Mesendoderm (in vitro differentiated cells): ENCODE results near the gene WSB1.

Source experiments
- DNase-seq: peaks from one replicate; pipeline ENCODE4 v3.0.0; 2013
- H2AK5ac ChIP-seq: 2 replicates; pipeline ENCODE4 v1.6.1; 2013; ENCODE audit warnings: low read length, inconsistent platforms
- H2BK120ac ChIP-seq: 2 replicates; pipeline ENCODE4 v1.6.1; 2013; ENCODE audit warnings: low read depth, mild to moderate bottlenecking, low read length, moderate library complexity, mixed read lengths
- H2BK15ac ChIP-seq: replicated peaks from 2 replicates; pipeline ENCODE4 v1.6.1; 2013; ENCODE audit warnings: low read depth, mild to moderate bottlenecking, moderate library complexity
- H2BK5ac ChIP-seq: 2 replicates; pipeline ENCODE4 v1.6.1; 2013; ENCODE audit warnings: low read length, inconsistent platforms
- H3K18ac ChIP-seq: 2 replicates; pipeline ENCODE4 v1.6.1; 2013; ENCODE audit warnings: mild to moderate bottlenecking, low read length, mixed read lengths
- H3K23ac ChIP-seq: one replicate; pipeline ENCODE4 v1.6.1; 2013; ENCODE audit warnings: low read length
- H3K27ac ChIP-seq: 2 replicates; pipeline ENCODE4 v1.5.1; 2013; ENCODE audit warnings: low read depth, mild to moderate bottlenecking, inconsistent platforms, low read length, moderate library complexity
- H3K27me3 ChIP-seq: 2 replicates; pipeline ENCODE4 v1.6.1; 2013; ENCODE audit warnings: low read length, control low read depth, mild to moderate bottlenecking, inconsistent platforms; ENCODE audit not compliant: insufficient read depth, poor library complexity
- H3K36me3 ChIP-seq: 2 replicates; pipeline ENCODE4 v1.6.1; 2013; ENCODE audit warnings: low read length, inconsistent platforms; ENCODE audit not compliant: control insufficient read depth, insufficient read depth
- H3K4ac ChIP-seq: one replicate; pipeline ENCODE4 v1.6.1; 2013; ENCODE audit warnings: low read depth, mild to moderate bottlenecking, low read length, moderate library complexity
- H3K4me1 ChIP-seq: 2 replicates; pipeline ENCODE4 v1.6.1; 2013; ENCODE audit warnings: low read depth, low read length, inconsistent platforms; ENCODE audit not compliant: control insufficient read depth
- H3K4me2 ChIP-seq: 2 replicates; pipeline ENCODE4 v1.6.1; 2013; ENCODE audit warnings: low read length
- H3K4me3 ChIP-seq: 2 replicates; pipeline ENCODE4 v1.5.1; 2013; ENCODE audit warnings: mild to moderate bottlenecking, low read length
- H3K56ac ChIP-seq: one replicate; pipeline ENCODE4 v1.6.1; 2013; ENCODE audit warnings: low read length
- H3K79me1 ChIP-seq: 2 replicates; pipeline ENCODE4 v1.6.1; 2013; ENCODE audit warnings: low read length, inconsistent platforms
- H3K79me2 ChIP-seq: 2 replicates; pipeline ENCODE4 v1.6.1; 2013; ENCODE audit warnings: mild to moderate bottlenecking, low read length; ENCODE audit not compliant: control insufficient read depth, insufficient read depth
- H3K9ac ChIP-seq: 2 replicates; pipeline ENCODE4 v1.6.1; 2013; ENCODE audit warnings: low read length, inconsistent platforms
- H4K5ac ChIP-seq: one replicate; pipeline ENCODE4 v1.6.1; 2013; ENCODE audit warnings: low read length
- H4K8ac ChIP-seq: one replicate; pipeline ENCODE4 v1.6.1; 2013; ENCODE audit warnings: low read depth, mild to moderate bottlenecking, control low read depth, low read length, moderate library complexity
- WGBS: extraction: QIAGEN DNeasy Blood & Tissue Kit; methylation state at CpG from one replicate; pipeline ENCODE4 v1.1.7; 2013; ENCODE audit warnings: low lambda C conversion rate, missing lambda C conversion rate; ENCODE audit not compliant: insufficient coverage; ENCODE audit errors: extremely low coverage; 5-methylcytosine and 5-hydroxymethylcytosine counted together

The WSB1 gene

DNA sequence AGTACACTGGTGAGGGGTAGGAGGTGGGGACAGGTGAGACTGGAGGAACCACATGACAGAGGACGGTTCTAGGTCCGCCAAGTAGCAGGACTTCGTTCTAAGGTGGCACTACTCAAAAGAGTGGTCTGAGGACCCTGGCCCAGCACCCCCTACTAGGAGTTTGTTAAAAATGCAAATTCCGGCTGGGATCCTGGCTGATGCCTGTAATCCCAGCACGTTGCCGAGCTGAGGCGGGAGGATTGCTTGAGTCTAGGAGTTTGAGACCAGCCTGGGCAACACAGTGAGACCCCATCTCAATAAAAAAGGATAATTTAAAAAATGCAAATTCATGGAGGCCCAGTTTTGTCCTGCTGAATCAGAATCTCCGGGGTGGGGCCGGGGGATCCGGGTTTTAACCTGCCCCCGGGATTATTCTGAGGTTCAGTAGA lies 59.1 kb downstream of the WSB1 start:
- peak overlapping the region; percentile 93 for H2BK120ac ChIP-seq
- H3K18ac ChIP-seq: peak overlapping the region; percentile 100
- no CpG with 5 or more reads among the region's 11 CpGs for WGBS
- peak overlapping the region; percentile 92 for H3K27ac ChIP-seq
- no peak overlapping the region for H4K5ac ChIP-seq
- H3K4me2 ChIP-seq: peak overlapping the region; percentile 91
- peak overlapping the region; percentile 94 for H3K9ac ChIP-seq
- peak overlapping the region; percentile 76 for H3K4me3 ChIP-seq
- peak; percentile 40 for DNase-seq
- H3K56ac ChIP-seq: peak overlapping the region; percentile 98
- H2BK5ac ChIP-seq: peak overlapping the region; percentile 76
- H4K8ac ChIP-seq: peak overlapping the region; percentile 94
- peak overlapping the region; percentile 99 for H3K23ac ChIP-seq
- H3K4me1 ChIP-seq: peaks cover 12% of the 10 kb centered on the region
- no peaks in the 10 kb centered on the region for H3K27me3 ChIP-seq
- peak overlapping the region; percentile 76 for H2BK15ac ChIP-seq
- H3K36me3 ChIP-seq: no peaks in the 10 kb centered on the region
- H2AK5ac ChIP-seq: peak overlapping the region; percentile 92
- peaks cover 8% of the 10 kb centered on the region for H3K79me1 ChIP-seq
- peaks cover 3% of the 10 kb centered on the region for H3K79me2 ChIP-seq
- H3K4ac ChIP-seq: peak overlapping the region; percentile 99

DNA sequence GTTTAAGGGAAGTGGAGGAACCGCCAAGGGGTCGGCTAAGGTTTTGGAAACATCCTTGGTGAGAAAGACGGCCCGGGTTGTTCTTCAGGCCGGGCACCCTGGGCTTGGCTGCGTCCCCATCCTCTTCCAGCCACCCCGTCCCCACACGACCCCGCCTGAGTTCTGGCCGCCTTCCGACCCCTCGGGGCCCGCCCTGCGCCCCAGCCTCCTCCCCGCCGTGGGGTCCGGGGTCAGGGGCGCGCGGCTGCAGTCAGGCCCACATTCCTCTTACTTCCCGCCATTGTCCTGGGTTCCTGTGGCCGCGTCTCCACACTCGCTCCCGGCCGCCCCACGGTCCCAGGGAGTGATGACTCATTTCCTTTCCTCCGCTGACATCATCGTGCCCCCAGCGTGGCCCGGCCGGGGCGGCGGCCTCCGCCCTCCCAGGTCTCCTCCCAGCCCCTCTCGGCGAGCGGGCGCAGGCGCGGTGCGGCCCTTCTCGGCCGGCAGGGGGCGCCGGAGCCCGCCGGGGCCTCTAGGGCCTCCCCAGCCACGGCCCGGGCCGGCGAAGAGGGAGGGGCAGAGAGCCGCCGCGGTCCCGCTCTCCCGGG lies 59.6 kb downstream of the WSB1 start:
- Histone ChIP-seq H2AK5ac (no peak overlapping the region), H3K18ac (peak overlapping the region; percentile 100), H2BK15ac (peak overlapping the region; percentile 76), H2BK120ac (peak overlapping the region; percentile 93), H3K23ac (peak overlapping the region; percentile 80), H3K4me1 (peaks cover 12% of the 10 kb centered on the region), H3K79me2 (peaks cover 3% of the 10 kb centered on the region), H3K4me2 (peak overlapping the region; percentile 91), H4K8ac (peak overlapping the region; percentile 94), H3K36me3 (no peaks in the 10 kb centered on the region), H3K56ac (peak overlapping the region; percentile 98), H3K27ac (peak overlapping the region; percentile 92), H3K4ac (peak overlapping the region; percentile 99), H3K9ac (peak overlapping the region; percentile 94), H3K4me3 (peak overlapping the region; percentile 76), H4K5ac (no peak overlapping the region), H3K79me1 (peaks cover 8% of the 10 kb centered on the region), H2BK5ac (peak overlapping the region; percentile 76), H3K27me3 (no peaks in the 10 kb centered on the region)
- WGBS: no CpG with 5 or more reads among the region's 57 CpGs
- DNase-seq: peak; percentile 95

DNA sequence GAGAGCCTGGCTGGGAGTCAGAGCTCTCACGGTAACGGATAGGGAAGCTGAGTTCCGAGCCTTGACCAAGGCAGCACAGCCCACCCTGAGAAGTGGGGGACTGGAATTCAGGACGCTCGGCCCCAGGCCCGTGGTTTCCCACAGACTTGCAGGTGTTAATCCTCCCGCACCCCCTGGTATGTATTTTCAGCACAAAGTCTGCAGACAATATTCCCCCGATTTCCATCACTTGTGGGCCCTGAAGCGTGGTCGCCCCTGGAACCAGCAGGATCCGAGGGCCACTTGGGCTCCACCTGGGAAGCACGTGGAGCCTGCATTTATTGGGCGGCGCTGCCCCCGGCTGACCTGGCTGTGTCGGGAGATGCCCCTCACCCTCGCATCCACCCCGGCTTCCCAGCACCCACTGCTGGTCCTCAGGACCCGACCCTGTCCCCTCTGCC lies 60.2 kb downstream of the WSB1 start:
- Histone ChIP-seq H3K4me3 (no peak overlapping the region), H3K79me2 (peaks cover 3% of the 10 kb centered on the region), H3K27me3 (no peaks in the 10 kb centered on the region), H3K27ac (no peak overlapping the region), H3K56ac (peak overlapping the region; percentile 95), H3K9ac (peak overlapping the region; percentile 77), H4K5ac (peak overlapping the region; percentile 47), H2BK120ac (no peak overlapping the region), H2AK5ac (no peak overlapping the region), H3K18ac (peak overlapping the region; percentile 53), H3K4ac (peak overlapping the region; percentile 58), H3K4me1 (peaks cover 12% of the 10 kb centered on the region), H4K8ac (no peak overlapping the region), H3K23ac (no peak overlapping the region), H2BK15ac (no peak overlapping the region), H3K4me2 (peak overlapping the region; percentile 91), H3K36me3 (no peaks in the 10 kb centered on the region), H2BK5ac (peak overlapping the region; percentile 51), H3K79me1 (peaks cover 8% of the 10 kb centered on the region)
- no CpG with 5 or more reads among the region's 19 CpGs for WGBS
- no peak for DNase-seq

DNA sequence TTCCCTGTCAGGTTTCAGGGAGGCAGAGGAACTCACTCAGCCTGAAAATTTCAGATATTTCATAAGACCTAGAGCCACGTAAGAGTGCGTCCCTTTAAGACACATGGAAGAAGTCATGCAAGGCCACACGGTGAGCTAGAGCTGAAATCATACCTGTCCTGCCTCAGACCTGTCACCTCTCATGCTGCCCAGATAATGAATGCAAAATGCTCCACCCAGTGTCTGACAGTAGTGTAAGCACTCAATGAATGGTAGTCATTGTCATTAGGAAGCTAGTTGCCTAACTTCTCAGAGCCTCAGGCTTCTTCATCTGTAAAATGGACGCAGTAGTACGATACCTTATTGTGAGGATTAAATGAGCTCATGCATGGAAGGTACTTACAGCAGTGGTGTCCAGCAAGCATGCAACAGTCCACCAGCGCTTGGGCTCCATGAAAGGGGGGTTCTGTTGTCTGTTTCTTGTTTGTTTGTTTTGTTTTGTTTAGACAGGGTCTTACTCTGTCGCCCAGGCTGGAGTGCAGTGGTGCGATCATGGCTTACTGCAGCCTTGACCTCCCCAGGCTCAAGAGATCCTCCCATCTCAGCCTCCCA lies 60.7 kb downstream of the WSB1 start:
- H3K27me3 ChIP-seq: no peaks in the 10 kb centered on the region
- WGBS: no CpG with 5 or more reads among the region's 8 CpGs
- peak overlapping the region; percentile 95 for H3K56ac ChIP-seq

DNA sequence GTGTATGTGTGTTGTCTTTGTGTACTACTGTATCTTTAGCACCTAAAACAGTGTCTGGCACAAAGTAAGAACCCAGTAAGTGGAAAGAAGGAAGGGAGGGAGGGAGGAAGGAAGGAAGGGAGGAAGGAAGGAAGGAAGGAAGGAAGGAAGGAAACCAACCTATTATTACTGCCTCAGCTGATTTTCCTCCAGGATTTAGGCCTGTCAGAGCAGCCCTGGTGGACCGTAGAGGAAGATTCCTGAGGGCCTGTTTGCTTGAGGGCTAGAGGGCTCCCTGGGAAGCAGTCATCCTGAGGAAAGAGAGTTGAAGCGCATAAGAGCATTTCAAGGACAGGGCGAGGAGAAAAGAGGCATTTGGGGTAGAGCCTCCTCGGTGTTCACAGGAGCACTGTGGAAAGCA lies 61.5 kb downstream of the WSB1 start:
- H3K9ac ChIP-seq: no peak overlapping the region
- H3K27me3 ChIP-seq: no peaks in the 10 kb centered on the region
- DNase-seq: peak; percentile 45
- no peak overlapping the region for H2BK5ac ChIP-seq
- peak overlapping the region; percentile 18 for H3K56ac ChIP-seq
- H3K79me2 ChIP-seq: peaks cover 3% of the 10 kb centered on the region
- no peaks in the 10 kb centered on the region for H3K36me3 ChIP-seq
- no peak overlapping the region for H2AK5ac ChIP-seq
- H2BK120ac ChIP-seq: no peak overlapping the region
- no peak overlapping the region for H3K18ac ChIP-seq
- no CpG with 5 or more reads among the region's 4 CpGs for WGBS
- no peak overlapping the region for H2BK15ac ChIP-seq
- H3K4me1 ChIP-seq: peaks cover 12% of the 10 kb centered on the region
- H3K4ac ChIP-seq: no peak overlapping the region
- H4K5ac ChIP-seq: no peak overlapping the region
- H3K4me2 ChIP-seq: no peak overlapping the region
- H3K79me1 ChIP-seq: peaks cover 8% of the 10 kb centered on the region
- no peak overlapping the region for H3K4me3 ChIP-seq
- no peak overlapping the region for H3K23ac ChIP-seq
- no peak overlapping the region for H4K8ac ChIP-seq
- no peak overlapping the region for H3K27ac ChIP-seq

More for the DNA sequence above, 60.7 kb downstream of the WSB1 start:
- peak overlapping the region; percentile 77 for H2AK5ac ChIP-seq
- H3K79me2 ChIP-seq: peaks cover 3% of the 10 kb centered on the region
- peaks cover 12% of the 10 kb centered on the region for H3K4me1 ChIP-seq
- H3K4ac ChIP-seq: peak overlapping the region; percentile 58
- H3K18ac ChIP-seq: no peak overlapping the region
- no peak overlapping the region for H3K27ac ChIP-seq
- H3K36me3 ChIP-seq: no peaks in the 10 kb centered on the region
- H3K9ac ChIP-seq: peak overlapping the region; percentile 77
- DNase-seq: peak; percentile 57
- peak overlapping the region; percentile 47 for H4K5ac ChIP-seq
- no peak overlapping the region for H2BK15ac ChIP-seq
- H4K8ac ChIP-seq: no peak overlapping the region
- H2BK5ac ChIP-seq: no peak overlapping the region
- no peak overlapping the region for H3K23ac ChIP-seq
- no peak overlapping the region for H3K4me3 ChIP-seq
- H2BK120ac ChIP-seq: no peak overlapping the region
- H3K79me1 ChIP-seq: peaks cover 8% of the 10 kb centered on the region
- H3K4me2 ChIP-seq: no peak overlapping the region
